ENCODE measurements around the gene GPATCH1. TPM values are rescaled to one million over a fixed set of nuclear protein-coding genes. Genes with fewer than 3 reads are reported as not detected.

The GPATCH1 gene
- total and polyA plus RNA-seq, 2 of the 13 experiments (the other 11 are each of a cell fraction or from before 2014, with no cell fraction given), result 6.8 to 6.9 TPM

- Histone ChIP-seq H4K20me1 (ENCODE audit: insufficient read depth, low read length) (no peaks in the 10 kb centered on the region), H3K36me3 (replicated peaks in 1 of 2; ENCODE audit: control insufficient read depth in 1 of 2, insufficient read depth in 2 of 2, low read length in 2 of 2) (no peaks in the 10 kb centered on the region), H3K9ac (ENCODE audit: insufficient read depth, low read depth, low read length) (no peak overlapping the region), H3K4me2 (ENCODE audit: low read depth, low read length) (no peak overlapping the region), H3K9me3 (ENCODE audit: low read length) (peaks cover 8% of the 10 kb centered on the region), H3K79me2 (ENCODE audit: insufficient read depth, low read length) (no peaks in the 10 kb centered on the region), H3K27ac (ENCODE audit: extremely low read length, insufficient read depth, low read length) (no peak overlapping the region), H2AFZ (ENCODE audit: low read length) (no peak overlapping the region), H3K4me3 (replicated peaks in 1 of 3; ENCODE audit: insufficient read depth in 1 of 3, low read depth in 2 of 3, low read length in 3 of 3) (no peak overlapping the region), H3K27me3 (ENCODE audit: control insufficient read depth in 1 of 2, insufficient read depth in 2 of 2, low read length in 2 of 2) (no peaks in the 10 kb centered on the region), H3K4me1 (ENCODE audit: insufficient read depth, low read length) (peaks cover 23% of the 10 kb centered on the region)
- in situ Hi-C loops (cut with HindIII; ENCODE audit: extremely low pct_ligation_motif_present, low pct_unique_long_range_greater_than_20kb) (no loop called here), intact Hi-C loops (cut with micrococcal nuclease; ENCODE audit: unreplicated experiment) (no loop called here)
- DNase-seq (ENCODE audit: low spot score) (no peak), ATAC-seq (no peak), FAIRE-seq (no peak)
- no peak for TF ChIP-seq RFXAP (CRISPR knock-in tag; IDR thresholded peaks at IDR 0.05; ENCODE audit: borderline replicate concordance)
- no peak for TF ChIP-seq SIN3A (IDR thresholded peaks at IDR 0.05; ENCODE audit: borderline replicate concordance, low read depth, low read length)
- no peak for TF ChIP-seq ETV5 (CRISPR knock-in tag; IDR thresholded peaks at IDR 0.05; ENCODE audit: borderline replicate concordance)
- no peak for TF ChIP-seq MAF1 (CRISPR knock-in tag; IDR thresholded peaks at IDR 0.05; ENCODE audit: borderline replicate concordance)
- TF ChIP-seq ONECUT2 (CRISPR knock-in tag; IDR thresholded peaks at IDR 0.05), result no peak
- TF ChIP-seq, protein P1, sequence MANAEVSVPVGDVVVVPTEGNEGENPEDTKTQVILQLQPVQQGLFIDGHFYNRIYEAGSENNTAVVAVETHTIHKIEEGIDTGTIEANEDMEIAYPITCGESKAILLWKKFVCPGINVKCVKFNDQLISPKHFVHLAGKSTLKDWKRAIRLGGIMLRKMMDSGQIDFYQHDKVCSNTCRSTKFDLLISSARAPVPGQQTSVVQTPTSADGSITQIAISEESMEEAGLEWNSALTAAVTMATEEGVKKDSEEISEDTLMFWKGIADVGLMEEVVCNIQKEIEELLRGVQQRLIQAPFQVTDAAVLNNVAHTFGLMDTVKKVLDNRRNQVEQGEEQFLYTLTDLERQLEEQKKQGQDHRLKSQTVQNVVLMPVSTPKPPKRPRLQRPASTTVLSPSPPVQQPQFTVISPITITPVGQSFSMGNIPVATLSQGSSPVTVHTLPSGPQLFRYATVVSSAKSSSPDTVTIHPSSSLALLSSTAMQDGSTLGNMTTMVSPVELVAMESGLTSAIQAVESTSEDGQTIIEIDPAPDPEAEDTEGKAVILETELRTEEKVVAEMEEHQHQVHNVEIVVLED (CRISPR knock-in tag; IDR thresholded peaks at IDR 0.05; ENCODE audit: borderline replicate concordance), result no peak
- no peak for TF ChIP-seq ZNF788 (CRISPR knock-in tag; IDR thresholded peaks at IDR 0.05; ENCODE audit: borderline replicate concordance)
- TF ChIP-seq NFRKB (IDR thresholded peaks at IDR 0.05), result no peak
- no peak for TF ChIP-seq ATF1 (CRISPR knock-in tag; IDR thresholded peaks at IDR 0.05)
- no peak for TF ChIP-seq HNRNPH1 (optimal IDR thresholded peaks at IDR 0.05; ENCODE audit: low read depth, low read length)
- TF ChIP-seq REST (IDR thresholded peaks at IDR 0.05; ENCODE audit: borderline replicate concordance in 1 of 2, low read depth in 1 of 2, low read length in 2 of 2), result no peak
- no peak for TF ChIP-seq ZBTB39 (CRISPR knock-in tag; IDR thresholded peaks at IDR 0.05)
- TF ChIP-seq, protein P2, sequence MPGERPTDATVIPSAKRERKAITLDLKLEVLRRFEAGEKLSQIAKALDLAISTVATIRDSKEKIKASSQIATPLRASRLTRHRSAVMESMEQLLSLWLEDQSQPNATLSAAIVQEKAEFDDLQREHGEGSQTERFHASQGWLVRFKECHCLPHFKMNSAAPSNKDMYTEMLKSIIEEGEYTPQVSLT (CRISPR knock-in tag; IDR thresholded peaks at IDR 0.05; ENCODE audit: borderline replicate concordance, low read depth), result no peak
- TF ChIP-seq DDIT3 (CRISPR knock-in tag; IDR thresholded peaks at IDR 0.05), result no peak
- TF ChIP-seq FOXK1 (CRISPR knock-in tag; IDR thresholded peaks at IDR 0.05; ENCODE audit: borderline replicate concordance, low read depth), result no peak
- TF ChIP-seq RNF2 (conservative IDR thresholded peaks at IDR 0.05; ENCODE audit: low read depth), result no peak
- no peak for TF ChIP-seq ZNF576 (CRISPR knock-in tag; IDR thresholded peaks at IDR 0.05)
- WGBS (ENCODE audit: low lambda C conversion rate), result 92% methylated on average over 1 of the region's 1 CpG
- no TSS peak for BruUV-seq (replicated peaks)
- ChIA-PET CTCF (ENCODE audit: low intra/inter-chr PET ratio, low total read pairs) (no interaction called here), POLR2A (no interaction called here)
Measured at GRCh38 chr19:33168528-33168927, 87.5 kb downstream of the GPATCH1 start.
